HG03520 (cell line): ENCODE results near the gene CROCC2.

Experiments used
- ATAC-seq: cut with Tn5 transposase; IDR thresholded peaks from one replicate; pipeline ENCODE4 v1.9.1; 2021; ENCODE audit warnings: mild to moderate bottlenecking, moderate library complexity; ENCODE audit not compliant: unreplicated experiment

CROCC2 gene

DNA sequence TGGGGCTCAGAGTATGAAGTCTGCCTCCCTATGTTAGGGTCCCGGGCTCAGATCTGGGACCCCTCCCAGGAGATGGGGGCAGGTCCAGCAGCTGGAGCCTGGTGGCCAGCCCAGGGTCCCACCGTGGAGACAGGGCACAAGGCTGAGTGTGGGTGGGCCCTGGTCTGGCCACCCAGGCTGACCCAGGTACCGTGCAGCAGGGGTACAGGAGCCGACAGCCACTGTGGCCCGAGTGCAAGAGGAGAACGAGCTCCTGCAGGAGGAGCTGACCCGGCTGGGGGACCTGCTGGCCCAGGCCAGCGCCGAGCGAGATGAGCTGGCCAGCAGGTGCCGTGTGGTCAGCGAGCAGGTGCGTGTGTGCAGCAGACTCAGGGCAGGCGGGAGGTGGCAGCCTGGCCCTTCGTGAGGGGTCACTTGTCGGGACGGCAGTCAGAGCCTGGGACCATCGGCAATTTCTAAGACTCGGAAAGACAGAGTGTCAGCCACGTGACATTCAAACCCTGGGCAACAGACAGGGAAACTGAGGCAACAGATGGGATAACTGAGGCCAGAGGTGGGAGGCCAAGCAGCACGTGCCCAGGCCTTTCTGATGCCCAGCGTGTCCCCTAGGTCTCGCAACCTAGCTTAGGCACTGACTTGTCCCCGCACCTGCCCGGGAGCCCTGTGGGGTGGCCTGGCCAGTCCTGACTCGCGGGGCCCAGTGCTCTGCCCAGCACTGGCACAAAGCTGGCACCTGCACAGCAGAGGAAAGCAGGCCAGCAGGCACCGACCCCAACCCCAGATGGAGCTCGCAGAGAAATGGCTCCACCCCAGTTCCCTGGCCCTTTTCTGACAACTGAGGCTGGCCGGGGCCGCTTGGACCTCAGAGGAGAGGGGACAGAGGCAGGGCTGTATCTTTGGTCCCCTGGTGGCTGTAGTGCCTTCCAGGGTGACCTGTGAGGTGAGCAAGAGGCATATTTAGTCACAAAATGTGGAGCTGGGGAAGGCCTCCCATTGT lies 13.9 kb downstream of the CROCC2 start:
- ATAC-seq: no peak

DNA sequence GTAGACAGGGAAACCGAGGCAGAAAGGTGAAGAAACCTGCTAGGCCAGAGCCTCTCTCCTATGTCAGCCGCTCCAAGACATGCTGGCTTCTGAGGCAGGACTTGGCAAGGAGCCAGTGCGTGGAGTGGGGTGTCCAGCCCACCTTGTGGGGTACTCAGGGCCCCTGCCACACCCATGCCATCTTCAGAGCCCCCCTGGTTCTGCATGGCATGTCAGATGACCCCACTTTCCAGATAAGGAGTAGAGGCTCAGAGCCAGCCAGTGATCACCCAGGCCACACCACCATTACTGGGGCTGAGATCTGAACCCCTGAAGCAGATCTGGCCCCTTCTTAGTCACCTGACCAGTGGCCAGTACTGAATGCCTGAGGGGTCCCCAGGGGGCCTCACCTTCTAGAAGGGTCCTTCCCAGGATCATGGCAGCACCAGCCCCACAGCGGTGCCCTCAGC lies 14.7 kb downstream of the CROCC2 start:
- no peak for ATAC-seq

DNA sequence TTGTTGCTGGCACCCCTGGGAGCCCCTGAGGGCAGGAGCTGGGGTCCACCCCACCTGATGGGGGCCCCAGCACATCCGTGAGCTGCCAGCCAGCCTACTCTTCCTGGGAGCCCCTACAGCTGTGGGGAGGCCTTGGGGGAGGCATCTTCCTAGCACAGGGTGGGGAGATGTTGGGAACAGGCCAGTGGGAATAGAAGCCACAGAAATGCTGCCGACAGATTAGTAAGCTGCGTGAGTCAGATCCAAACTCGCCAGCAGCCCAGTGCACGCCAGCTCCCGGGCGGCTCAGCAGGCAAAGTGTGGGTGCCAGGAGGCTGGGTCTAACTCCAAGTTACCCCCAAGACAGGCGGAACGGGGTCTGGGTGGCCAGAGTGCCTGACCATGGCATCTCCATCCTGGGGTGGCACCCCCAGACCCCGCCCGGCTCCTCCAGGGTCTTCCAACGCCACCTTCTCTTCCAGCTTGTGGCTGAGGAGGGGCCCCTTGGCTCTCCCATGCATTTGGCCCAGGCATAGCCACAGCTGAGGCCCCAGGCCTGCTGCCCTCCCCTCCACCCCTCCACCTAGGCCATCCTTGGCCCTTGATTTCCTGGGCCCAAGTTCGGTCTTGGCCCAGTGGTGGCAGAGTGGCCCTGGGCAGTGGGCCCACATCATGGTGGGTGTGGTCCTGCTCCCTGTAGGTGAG lies 15.3 kb downstream of the CROCC2 start:
- no peak for ATAC-seq

DNA sequence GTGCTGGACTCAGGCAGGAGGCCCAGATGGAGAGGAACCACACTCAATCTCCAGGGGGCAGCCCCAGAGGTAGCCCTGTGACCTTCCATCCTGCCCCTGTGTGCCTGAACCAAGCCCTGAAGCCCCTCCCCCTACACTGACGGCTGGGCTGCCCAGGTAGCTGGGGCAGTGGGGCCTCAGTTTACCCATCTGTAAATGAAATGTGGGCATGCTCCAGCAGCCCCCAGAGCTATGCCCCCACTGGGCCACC lies 15.8 kb downstream of the CROCC2 start:
- ATAC-seq: no peak

DNA sequence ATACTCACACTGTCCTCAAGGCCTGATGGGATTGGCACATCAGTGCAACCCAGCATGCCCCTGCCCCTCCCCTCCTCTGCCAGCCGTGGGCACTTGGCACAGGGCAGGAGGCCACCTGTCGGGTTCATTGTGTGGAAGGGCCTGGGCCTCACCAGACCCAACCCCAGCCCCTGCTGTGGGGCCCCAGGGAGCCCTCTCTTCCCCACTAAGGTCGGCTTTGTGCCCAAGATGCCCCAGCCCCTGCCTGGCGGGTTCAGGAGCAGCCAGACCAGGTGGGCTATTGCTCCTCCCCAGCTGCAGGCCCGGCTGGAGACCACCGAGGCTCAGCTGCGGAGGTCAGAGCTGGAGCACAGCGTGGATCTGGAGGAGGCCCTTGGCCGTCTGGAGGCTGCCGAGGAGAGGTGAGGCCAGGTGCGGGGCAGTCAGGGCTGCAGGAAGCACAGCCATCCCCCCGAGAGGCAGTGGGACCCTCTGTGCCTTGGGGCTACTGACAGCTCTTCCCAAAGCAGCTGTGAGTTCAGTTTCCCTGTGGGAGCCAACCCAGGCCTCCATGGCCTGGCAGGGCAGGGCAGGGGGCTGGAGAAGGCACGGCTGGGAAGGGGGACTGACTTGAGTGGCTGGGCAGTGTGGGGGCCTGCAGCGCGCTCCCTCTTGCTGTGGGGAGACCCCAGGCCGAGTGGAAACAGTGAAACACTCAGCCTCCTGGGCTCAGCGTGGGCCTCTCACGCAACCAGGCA lies 16.3 kb downstream of the CROCC2 start:
- ATAC-seq: no peak

DNA sequence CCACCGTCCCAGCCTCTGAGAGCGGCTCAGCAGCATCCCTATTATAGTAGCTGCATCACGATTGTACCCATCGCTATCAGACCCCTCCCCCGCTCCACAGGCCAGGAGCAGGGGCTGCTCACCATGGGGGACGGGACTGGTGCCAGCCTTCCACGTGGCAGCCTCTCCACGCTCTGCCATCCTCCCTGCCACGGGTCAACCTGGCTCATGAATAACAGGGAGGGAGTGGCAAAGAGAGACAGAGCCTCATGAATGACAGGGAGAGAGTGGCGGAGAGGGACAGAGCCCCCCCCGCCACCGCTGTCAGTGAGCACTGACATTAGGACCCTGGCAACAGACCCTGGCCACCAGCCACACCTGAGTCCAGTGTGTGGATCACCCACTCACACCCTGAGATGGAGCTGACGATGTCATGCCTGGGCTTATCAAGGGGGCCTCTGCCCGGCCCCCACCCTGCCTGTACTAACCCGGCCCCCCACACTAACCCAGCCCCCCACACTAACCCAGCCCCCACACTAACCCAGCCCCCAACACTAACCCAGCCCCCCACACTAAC lies 16.9 kb downstream of the CROCC2 start:
- no peak for ATAC-seq

DNA sequence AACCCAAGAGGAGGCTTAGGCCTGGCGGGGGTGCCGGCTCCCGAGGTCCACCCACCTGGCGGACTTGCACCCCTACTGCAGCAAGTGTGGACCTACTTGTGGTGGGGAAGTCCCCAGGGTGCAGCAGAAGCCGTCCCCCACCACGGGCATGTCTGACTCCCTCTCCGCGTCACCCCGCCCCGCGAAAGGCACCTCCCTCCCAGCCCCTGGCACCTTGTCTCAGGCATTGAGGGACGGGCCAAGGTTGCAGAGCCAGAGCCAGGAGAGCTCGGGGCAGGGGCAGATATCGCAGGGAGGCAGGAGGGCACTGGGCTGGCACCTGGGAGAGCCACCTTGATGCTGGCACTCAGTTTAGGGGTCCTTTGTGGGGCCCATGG lies 19.0 kb downstream of the CROCC2 start:
- ATAC-seq: no peak

DNA sequence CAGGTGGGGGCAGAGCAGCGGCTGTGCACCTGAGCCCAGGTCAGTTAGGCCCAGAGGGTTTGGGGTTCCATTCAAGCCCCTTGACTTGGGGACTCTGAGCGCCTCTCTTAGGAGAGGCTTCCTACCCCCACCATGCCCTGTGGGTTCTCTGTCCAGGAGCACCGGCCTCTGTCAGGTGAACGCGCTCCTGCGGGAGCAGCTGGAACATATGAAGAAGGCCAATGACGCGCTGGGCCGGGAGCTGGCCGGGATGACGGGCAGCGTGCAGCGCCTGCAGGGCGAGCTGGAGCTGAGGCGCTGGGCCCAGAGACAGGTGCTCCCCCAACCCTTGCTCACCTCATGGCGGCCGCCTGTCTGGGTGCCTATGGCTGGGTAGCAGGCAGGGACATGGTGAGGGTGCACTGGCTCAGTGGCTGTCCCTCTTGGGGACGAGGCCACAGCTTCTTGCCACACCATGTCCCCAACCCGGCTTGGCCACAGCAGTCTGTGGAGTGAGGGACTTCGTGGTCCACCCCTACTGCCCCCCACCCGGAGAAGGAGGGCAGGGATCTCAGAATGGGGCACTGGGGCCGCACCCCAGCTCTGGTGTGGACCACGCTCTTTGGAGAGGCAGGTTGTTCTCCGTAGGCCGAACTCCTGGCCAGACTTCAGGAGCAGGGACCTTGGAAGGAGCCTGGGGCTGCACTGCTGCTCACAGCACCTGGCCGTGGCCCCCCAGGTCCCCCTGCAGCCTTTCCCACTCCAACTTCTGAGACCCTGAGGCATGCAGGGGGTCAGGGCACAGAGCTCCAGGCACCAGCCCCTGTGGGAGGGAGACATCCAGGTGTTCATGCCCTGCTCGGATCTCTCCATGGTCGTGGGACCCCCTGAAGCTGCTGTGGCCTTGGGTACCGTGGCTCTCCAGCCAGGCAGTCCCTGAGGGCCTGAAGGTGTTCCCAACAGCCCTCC lies 19.7 kb downstream of the CROCC2 start:
- ATAC-seq: no peak

DNA sequence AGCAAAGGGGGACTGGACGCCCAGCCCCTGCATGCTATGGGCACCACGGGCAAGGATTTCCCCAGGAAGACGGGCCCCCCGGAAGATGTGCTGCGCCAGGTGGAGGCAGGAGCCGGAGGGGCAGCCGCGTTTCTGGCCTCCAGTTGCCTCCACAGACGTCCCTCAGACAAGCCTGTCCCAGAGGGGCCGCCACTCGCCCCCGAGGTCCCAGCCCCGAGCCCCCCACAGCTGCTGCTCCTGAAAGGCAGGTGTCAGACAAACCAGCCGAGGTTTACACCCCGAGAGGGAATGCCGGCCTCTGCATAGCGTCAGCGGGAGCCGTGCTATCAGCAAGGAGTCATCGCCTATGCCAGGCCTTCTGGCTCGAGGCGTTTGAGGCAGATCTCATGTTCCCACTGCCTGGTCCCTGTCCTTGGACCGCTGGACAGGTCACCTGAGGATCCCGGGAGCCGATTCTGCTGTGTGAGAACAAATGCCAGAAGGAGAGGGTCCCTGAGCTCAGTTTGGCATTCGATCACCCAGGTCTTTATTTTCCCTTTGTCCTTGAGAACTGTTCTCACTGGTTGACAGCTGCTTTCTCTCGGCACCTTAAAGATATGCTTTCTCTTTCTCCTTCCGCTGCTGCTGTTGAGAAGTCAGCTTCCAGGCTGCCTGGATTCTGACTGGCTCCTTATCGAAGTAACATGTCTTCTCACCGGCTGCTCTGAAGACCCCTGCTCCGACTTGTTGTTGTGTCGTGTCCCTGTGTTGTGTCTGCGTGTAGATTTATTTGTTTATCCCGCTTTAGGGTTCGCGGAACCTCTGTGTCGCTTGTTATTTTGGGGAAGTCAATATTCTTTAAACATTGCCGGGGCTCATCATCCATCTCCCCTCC lies 20.6 kb downstream of the CROCC2 start:
- ATAC-seq: no peak

DNA sequence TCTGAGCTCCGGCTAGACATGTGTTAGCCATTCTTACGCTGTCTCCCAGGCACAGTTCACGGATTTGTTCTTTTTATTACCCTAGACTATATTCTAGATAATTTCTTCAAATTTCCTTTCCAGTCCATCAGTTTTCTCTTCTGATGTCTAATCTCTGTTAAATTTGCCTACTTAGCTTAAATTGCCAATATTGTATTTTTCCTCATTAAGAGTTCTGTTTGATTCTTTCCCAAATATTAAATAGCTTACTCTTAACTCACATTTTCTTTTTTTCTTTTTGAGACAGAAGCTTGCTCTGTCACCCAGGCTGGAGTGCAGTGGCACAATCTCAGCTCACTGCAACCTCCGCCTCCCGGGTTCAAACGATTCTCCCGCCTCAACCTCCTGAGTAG lies 21.2 kb downstream of the CROCC2 start:
- ATAC-seq: no peak

DNA sequence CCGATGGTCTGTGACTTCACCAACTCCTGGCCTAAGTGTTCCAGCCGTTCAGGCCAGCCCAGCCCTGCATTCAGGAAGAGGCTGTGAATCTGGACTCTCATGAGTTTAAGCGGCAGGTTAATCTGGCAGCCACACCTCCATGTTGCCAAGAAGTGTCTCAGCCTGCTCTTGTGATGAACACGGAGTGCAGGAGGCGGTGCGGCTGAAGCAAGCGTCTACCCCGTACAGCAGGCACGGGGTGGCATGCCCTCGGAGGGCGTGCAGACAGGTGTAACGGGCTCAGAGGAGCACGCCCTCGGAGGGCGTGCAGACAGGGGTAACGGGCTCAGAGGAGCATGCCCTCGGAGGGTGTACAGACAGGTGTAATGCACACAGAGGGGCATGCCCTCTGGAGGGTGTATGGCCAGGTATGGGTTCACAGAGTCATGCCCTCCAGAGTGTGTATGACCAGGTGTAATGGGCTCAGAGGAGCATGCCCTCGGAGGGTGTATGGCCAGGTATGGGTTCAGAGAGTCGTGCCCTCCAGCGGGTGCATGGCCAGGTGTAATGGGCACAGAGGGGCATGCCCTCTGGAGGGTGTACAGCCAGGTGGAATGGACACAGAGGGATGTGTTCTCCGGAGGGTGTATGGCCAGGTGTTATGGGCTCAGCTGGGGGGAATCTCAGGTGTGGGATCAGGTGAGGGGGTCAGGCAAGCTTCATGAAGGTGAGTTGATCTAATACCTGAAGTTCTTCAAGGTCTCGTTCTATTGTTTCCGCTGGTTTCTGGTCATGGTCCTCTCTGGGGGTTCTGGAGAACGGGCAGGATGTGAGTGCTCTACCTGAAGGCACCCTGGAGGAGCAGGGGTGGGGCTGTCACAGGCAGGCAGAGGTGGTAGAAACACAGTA lies 22.6 kb downstream of the CROCC2 start:
- no peak for ATAC-seq

DNA sequence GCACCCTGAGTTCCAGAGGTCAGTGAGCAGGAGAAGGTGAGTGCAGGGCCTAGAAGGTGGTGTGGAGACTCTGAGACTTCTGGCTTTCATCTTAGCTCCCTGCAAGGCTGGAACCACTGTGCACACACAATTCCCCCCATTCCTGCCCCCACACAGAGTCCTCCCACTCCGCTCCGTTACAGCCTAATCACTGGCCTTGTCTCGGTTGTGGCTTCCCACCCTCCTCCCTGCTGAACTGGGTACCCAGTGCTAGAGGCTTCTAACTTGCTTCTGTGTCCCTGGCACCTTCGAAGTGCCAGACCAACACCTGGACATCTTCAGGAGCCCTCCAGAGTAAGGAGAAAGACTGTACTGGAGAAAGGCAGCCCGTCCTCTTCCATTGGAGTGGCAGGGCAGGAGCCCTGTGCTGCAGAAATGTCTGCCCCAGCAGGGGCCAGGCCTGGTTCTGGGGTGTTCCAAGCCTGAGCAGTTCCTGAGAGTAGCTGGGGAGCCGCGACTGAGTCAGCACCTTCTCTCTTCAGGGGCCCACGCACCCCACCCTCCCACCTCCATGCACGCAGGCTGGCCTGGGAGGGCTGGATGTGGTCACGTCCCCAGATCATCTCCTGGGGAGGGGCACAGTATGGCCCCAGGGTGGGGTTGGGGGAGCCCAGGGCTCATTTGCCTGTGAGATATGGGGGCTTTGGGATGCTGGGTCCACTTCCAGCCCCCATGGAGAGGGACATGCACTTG lies 23.4 kb downstream of the CROCC2 start:
- no peak for ATAC-seq

DNA sequence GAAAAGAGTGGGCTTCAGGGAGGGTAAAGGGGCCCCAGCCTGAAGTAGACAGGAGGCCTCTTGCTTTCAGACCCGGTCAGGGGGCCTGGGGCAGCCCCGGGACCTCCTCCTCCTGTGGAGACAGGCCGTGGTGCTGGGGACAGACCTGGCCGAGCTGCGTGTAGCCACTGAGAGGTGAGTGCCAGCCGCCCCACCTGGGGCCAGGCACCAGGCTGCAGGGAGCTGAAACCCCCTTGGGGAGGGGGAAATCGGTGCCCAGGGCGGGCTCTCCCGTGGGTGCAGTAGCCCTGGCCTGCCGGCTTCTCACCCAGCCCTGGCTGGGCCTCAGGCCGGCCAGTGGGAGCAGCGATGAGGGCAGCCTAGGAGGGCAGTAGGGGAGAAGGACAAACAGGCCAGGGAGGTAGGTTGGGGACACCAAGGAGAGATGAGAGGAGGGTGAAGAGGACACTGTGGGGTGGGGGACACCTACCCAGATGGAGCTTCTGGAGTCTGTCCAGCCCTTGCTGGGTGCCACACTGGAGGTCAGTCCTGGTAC lies 24.0 kb downstream of the CROCC2 start:
- ATAC-seq: no peak

DNA sequence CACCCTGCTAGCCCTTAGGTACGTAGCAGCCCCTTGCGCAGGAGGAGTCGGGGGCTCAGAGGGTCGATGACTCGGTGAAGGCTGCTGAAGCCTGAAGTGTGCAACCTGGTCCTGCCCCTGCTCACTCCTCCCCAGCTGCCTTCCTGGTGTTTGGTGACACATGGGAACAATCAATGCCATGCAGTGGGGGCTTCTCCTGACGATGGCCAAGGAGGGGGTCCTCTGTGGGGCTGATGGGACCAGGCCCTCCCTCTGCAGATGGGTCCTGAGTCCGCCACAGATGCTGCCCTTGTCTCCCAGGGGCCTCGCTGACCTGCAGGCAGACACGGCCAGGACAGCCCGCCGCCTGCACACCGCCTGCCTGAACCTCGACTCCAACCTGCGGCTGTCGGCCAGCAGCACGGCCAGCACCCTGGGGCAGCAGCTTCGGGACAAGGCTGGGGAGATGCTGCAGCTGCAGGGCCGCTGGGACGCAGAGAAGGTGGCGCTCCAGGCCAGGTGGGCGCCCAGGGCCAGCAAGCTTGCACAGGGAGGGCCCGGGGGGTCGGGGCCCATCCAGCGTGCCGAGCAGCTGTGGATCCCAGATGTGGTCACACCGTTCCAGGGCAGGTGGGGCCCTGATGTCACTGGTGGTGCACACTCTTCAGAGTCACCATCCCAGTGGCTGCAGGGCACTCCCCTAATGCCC lies 24.6 kb downstream of the CROCC2 start:
- no peak for ATAC-seq

DNA sequence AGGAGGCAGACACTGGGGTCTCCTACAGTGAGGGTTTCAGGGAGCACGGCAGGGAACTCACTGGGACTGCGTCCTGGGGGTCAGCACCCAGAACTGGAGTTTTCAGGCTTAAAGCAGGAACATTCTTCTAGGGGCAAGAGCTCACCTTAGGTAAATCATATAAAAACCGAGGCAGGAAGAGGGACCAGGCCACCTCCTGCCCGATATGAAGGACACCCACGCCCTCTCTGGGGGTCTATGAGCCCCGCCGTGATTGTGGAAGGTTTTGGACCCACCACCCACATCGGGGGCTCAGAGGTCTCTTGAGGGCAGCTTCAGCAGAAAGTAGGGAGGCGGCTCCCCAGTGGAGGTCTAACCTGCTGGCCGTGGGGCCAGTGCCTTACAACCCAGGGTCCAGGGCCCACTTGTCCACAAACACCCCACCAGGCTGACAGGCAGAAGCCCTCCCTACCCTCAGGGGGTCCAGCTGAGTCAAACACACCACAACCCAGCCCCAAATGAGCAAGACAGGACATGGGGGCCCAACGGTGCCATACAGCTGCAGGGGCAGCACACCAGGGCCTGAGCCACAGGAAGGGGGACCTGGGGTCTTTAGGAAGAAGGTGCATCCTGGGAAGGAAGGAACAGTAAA lies 25.3 kb downstream of the CROCC2 start:
- no peak for ATAC-seq

DNA sequence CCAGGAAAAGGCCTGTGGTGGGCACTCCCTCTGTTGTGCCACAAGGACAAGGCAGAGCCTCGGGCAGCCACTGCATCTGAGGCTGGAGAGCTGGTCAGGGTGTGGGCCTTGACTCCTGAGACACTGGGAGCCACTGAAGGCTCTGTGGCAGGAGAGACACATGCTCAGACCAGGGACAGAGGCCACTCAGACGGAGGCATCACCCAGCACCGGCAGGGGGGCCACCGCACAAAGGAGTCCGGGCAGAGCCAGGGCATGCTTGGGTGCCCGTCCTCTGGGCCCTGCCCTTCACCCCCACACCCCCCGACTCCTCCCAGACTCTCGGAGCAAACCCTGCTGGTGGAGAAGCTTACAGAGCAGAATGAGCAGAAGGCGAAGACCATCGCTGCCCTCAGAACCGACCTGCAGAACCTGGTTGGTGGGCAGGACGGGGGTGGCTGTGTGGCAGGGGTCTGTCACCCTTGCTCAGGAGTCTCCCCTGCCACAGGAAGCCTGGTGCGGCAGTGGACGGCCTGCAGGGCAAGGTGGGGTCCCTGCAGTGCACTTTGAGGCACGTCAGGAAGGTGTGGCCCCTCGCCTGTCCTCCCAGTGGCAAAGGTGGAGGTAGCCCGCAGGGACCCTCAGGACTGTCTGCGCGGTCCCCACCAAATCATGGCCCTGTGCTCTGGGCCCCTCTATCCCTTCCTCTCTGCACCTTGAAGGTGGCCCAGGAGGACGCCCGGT lies 26.0 kb downstream of the CROCC2 start:
- ATAC-seq: no peak
